ACHN (cell line): ENCODE results near the gene KCNH2.

Experiments used
- DNase-seq: peaks from one replicate; pipeline ENCODE4 v3.0.0-alpha.2; 2015
- in situ Hi-C: cut with HindIII; loops from 2 replicates; pipeline ENCODE4 v1.10.0; 2017; ENCODE audit warnings: low sequenced_read_pairs, low pct_ligation_motif_present, low pct_unique_long_range_greater_than_20kb

The KCNH2 gene

DNA sequence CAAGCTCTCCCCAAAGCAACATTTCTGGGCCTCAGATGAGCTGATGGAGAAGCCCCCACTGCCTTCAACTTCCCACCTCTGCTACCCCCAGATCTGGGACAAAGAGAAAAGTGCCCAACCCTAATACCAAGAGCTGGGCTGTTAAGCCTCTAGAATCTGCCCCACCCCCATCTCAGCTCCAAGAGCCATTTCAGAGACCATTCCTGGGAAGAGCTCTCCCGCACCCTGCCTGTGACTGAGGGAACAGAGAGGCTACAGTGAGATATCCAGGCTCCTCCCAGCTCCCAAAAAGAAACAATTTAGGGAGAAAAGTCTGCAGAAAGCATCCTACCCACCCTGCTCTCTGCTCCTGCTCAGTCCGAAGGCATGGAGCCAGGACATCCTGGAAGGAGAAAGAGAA is 2.5 kb upstream of the KCNH2 start:
- DNase-seq, result no peak
- in situ Hi-C loops, result no loop called here

DNA sequence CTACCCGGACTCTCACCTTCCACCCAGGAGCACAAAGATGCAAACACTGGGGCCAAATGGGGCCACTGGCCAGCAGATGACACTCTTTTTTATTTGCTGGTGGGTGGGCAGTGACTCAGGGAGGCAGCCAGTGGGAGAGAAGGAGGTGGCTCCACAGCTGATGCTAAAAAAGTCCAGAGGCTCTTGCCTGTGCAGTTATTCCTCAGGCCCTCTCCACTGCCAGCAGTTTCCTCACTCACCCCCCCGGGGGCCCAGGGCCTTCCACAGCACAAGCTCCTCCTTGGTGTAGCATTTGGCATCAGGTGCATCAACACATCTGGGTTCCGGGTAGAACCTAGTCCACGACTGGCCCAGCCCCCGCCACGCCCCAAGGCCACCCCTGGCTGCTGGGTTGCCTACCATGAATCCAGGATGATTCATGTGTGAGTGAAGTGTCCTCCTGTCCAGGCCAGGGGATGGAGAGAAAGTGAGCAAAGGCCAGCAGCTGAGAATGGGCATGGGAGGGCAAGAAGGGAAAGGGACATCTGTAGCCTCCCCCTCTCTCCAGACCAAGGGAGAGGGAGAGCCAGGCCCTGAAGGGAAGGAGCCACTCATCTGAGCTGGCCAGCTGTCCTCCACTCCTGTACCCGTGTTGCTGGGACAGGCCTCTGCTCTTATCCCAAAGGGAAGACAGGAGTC is 1.7 kb upstream of the KCNH2 start:
- in situ Hi-C loops, result no loop called here
- DNase-seq, result no peak

DNA sequence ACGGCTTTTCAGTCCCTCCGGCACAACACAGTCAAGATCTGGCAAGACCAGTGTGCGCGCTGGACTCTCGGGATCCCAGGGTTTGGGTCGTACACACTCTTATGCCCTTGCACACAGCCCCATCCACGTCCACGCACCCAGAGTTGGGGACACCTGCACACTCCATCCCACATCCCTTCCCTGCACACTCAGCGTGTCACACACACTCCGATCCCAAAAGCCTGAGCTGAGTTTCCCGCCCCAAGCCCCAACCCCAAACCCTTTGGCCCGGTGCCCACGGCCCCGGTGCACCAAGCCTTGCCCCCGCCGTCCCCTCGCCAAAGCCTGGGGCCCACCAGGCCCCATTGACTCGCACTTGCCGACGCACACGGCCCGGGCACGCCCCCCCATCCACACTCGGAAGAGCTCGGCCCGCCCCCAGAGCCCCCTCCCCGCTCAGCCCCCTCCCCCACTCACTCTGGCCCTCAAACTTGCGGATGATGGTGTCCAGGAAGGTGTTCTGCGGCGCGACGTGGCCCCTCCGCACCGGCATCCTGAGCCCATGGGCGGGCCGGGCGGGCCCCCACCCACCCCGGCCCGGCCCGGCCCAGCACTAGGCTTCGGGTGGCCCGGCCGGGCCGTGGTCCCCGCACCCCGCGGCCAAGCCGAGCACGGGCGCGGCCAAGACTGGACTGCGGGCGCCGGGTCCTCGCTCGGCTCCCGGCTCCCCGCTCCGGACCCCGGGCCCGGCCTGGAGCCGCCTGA is 567 bp downstream of the KCNH2 start:
- DNase-seq, result no peak
- in situ Hi-C loops, result no loop called here

DNA sequence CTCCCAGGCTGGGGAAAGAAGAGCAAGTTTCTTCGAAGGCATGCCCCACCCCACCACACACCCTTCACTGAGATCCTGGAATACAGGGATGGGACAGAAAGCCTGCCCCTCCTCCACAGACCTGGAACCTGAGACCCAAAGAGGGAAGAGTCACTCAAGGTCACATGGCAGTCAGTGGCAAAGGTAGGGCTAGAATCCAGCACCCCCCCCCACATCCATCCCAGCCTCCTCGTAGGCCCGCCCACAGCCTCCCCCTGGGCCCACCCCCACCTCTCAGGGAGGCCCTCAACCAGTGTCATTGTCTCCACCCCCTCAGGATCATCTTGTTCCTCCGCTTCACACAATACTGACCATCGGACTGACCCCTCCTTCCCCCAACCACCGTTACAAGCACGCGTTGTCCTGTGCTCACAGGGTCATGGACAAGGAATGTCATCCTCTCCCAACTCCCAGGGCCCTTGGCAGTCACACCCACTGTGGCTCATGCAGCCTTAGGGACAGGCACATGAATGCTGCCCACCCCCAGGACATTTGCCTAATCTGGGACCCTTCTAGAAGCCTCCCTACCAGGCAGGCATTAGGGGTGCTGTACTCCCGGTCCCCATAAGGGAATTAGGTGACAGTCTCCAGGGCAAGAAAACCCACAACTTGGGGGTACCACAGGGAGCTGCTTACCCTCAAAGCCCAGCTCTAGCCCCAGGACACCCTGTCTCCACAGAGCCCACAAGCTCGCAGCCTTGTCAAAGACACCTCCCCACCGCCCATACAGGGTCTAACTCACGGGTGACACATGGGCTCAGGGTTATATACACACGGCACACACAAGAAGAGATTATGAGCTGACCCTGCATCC is 1.4 kb downstream of the KCNH2 start:
- in situ Hi-C loops, result no loop called here
- no peak for DNase-seq

DNA sequence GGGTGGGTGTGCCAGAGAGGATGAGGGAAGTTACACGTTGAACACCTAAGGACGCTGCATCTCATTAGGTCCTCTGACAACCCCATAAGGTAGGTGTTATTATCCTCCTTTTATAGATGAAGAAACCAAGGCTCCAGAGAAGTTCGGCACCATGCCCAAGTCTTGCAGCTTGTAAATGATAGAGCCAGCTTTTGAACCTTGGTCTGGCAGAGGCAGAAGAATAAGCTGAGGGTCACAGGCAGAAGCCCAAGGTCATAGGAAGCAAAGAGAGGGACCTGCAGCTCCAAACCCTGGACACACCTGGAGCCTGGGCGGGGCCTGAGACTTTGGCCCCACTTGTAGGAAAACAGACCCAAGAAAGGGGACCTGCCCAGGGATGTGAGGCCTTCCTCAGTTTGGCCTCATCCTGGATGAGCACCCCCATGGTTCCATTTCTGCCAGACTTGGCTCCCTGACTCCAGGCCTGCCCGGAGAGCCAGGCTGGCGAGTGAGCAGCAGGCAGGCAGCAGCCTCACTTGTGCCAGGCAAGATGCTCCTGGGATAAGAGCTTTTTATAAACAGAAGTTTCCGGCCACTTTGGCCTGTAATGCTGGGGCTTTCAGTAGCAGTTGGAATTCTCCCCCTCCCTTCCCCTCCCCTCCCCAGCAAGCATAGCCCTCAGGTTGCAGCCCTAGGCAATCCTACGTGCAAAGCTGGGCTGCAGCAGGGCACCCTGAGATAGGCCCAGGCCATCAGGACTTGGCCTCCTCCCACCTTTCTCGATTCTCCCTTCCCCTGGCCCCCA is 2.4 kb downstream of the KCNH2 start:
- no peak for DNase-seq
- in situ Hi-C loops, result no loop called here

DNA sequence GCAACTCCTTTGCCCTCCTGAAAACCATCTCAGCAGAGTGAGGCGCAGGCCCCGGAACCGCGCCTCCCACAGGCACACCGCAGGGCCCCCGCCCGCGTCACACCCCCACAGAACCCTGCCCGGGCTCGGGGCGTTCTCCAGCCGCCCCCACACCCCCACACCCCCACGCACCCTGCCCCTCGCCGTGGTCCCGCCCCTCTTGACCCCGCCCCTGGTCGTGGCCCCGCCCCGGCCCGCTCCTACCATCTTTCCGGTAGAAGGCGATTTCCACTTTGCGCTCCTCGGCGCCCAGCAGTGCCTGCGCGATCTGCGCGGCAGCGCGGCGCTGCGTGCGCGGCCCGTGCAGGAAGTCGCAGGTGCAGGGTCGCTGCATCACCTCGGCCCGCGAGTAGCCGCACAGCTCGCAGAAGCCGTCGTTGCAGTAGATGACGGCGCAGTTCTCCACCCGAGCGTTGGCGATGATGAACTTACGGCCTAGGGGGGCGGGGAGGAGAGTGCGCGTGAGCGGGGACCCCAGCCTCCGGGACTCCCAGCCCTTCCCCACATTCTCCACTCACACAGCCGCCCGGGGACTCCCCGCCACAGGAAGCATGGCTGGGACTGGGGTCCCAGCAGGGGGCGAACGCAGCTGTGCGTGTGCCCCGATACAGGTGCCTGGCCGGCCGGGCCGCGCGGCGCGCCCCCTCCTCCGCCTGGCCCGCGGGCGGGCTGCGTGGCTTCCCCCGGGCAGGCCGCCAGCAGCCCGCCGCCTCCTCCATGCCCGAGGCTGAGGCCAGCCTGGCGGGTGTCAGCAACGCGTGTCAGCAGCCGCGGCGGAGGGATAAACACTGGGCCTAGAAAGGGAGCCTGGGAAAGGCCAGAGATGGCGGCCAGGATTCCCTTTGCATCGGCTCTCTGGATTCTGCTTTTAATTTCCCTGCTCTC is 3.4 kb downstream of the KCNH2 start:
- peak; percentile 66 for DNase-seq
- in situ Hi-C loops, result no loop called here

DNA sequence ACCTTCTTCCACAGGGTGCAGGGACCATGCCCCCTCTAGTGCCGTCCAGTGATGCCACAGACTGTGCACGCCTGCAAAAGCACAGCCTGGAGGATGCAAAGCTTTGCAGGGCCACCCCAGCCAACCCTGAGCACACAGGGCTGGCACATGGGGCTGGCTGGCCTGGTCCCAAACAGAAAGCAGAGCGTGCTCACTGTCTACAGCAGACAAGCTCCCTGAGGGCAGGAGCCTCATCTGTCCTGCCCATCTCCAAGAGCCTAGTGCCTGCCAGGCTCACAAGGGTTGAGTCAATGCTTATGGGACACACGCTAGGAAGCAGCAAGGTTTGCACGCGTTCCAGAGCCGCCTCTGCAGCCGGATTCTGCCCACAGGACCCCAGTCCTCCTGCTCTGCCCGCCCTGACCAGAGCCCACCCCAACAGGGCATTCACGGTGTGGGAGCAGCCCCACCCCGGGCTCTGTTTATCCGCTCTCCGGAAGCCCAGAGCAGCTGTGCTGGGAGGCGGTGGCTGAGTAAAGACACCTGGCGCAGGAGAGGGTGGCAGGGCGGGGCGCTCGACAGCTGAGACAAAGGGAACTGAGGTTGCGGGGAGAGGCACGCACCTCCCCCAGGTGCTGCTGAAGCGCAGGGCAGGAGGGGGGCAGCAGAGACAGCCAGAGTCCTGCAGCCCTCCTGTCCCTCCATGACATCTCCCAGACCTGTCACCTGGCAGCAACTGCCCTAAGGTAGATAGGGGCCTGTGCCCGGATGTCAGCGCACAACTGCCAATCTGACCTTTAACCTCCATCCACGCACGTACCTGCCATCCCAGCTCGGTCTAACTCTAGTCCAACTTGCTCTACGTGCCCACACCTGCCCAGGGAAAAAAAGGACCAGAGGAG is 4.3 kb downstream of the KCNH2 start:
- in situ Hi-C loops, result no loop called here
- DNase-seq, result no peak

DNA sequence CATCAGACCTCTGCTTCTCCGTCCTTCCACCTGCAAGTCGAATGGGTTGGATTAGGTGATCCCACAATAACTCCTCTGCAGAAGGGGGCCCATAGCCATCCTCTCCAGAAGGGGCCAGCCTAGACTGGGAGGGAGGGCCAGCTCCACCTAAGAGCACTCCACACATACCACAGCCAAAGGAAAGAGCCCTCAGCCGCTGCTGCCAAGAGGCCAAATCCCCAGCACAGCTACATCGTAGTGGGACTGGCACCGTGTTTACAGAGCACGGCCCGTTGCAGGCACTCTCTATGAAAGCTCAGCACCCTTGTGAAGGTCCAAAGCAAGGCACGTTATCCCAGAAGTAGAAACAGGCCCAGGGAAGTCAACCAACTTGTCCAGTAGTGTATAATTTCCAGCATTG is 5.4 kb downstream of the KCNH2 start:
- no peak for DNase-seq
- in situ Hi-C loops, result no loop called here

DNA sequence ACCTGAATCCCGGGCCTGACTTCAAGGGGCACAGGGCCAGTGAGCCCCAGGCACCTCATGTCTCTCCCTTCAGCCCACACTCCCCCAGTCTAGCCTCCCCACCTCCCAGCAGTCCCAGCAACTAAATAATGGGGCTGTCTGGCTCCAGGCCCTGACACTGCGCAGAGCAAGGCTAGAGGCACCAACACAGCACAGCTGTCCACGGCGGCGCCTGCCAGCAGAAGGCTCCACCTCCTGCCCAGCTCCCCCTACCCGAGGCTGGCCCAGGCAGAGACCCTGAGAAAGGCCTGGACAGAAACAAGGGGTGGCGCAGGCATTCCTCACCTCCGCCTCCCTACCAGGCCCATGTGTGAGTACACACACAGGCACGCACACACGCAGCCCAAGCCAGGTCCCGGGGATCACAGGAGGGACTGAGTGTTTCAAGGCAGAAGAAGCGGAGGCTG is 6.1 kb downstream of the KCNH2 start:
- in situ Hi-C loops, result no loop called here
- DNase-seq, result no peak

DNA sequence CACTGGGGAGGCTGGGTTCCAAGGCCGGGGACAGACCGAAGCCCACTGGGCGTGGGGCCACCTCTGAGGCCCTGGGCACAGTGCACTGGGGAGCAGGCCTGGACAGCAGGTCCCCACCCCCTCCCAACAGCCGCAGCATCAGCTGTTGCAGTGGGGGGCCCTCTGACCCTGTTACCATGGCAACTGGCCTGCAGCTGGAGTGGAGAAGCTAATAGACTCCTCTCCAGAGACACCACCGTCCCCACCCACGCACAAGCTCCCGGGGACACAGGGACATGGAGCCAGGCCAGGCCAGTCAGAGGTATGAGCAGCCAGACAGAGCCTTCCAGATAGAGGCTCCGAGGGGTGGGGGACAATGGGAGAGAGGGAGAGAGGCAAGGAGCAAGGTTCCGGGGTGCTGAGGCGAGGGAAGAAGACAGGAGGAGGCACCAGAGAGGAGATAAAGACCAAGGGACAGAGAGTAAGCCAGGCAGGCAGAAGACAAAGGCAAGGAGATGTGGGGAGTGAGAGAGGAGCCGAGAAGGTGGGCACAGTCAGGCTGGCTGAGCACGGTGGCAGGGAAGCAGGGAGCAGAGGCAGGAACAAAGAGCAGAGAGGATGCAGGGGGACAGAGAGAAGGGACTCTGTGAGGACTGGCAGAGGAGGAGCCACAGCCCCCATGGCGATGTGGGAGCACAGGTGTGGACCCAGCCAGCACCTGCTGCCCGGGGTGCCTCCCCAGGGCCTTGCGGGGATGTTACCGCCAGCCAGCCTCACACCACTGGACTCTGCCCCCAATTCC is 6.7 kb downstream of the KCNH2 start:
- in situ Hi-C loops, result no loop called here
- DNase-seq, result no peak

DNA sequence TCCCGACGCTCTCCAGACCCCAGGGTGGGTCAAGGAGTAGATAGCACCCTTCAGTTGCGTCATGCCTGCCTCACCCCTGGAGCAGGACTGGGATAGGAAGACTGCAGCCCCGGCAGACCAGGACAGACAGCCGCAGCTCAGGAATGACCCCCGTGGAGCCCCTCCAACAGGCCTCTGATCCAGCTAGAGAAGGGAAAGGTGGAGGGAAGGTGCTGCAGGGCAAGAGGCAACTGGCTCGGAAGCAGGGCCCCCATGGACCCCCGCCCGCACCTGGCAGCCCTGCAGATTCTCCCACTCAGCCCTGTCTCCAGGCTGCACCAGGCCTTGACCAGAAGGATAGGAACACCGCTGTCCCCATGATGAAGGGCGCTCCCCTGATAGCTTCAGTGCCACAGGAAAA is 7.7 kb downstream of the KCNH2 start:
- in situ Hi-C loops, result no loop called here
- DNase-seq, result no peak

DNA sequence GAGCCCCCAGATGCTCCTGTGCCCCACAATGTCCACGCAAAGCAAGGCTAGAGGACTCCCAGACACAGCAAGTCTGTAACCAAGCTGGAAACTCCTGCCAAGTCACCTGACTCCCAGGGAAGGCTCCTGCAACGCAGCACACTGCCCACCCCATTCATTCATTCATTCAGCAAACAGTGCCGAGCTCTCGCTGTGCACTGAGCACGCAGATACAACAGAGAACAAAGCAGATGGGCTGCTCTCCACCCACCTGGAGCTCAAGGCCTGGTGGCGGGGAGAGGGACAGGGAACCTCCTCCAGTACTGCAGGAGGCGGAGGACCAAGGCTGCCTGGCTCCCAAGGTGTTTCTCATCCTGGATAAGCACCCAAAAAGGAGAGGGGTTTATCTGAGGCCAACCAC is 8.6 kb downstream of the KCNH2 start:
- DNase-seq, result no peak
- in situ Hi-C loops, result no loop called here

DNA sequence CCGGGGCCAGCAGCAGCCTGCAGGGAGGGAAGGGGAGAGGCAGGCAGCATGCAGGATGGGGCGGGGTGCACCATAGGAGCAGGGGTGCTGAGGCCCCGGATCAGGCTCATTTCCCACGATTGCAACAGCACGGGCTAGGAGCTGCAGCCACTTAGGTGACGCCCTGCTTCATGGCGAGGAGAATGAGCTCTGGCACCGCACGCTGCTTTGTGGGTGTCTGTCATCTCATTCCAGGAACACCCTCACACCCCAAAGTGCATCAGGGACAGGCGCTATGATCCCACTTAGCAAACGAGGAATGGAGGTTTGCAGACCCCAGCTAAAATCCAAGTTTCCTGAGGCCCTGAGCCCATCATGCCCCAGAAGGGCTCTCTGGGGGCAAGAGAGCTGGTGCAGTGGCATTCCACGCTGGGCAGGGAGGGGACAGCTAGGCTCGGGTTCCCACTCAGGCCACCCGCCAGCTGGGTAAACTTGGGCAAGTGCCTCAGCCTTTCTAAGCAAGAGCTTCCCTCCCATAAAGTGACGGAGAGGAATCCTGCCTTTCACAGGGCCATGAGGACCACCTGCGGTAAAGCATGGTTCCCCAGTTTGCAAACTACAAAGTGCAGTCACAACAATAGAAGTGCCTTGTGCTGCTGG is 9.3 kb downstream of the KCNH2 start:
- in situ Hi-C loops, result no loop called here
- no peak for DNase-seq

DNA sequence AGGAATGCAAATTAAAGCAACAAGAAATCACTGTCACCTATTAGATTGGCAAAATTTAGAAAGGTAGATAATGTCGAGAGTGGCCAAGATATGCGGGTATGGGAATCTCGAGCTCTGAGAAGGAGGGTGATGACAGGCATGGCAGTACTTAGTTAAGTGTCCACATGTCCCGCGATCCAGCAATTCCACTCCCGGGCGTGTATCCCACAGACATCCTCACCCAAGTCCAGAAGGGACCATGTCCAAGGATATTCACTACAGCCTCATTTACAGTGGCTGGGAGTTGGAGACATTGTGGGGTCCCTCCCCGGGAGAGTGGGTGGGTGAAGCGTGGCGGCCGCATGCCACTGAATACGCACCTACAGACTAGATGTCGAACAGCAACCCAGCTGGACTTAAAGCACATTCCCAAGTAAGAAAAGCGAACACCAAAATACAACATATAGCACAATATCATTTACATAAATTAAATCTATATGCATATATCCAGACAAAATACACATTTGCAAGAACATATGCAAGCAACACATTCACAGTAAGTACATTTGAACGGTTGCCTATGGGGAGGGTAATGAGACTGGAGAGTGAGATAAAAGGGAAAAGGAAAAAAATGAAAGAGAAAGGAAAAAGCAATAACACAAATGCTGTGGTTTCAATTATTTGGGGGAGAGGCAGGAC is 9.9 kb downstream of the KCNH2 start:
- DNase-seq, result no peak
- in situ Hi-C loops, result no loop called here

DNA sequence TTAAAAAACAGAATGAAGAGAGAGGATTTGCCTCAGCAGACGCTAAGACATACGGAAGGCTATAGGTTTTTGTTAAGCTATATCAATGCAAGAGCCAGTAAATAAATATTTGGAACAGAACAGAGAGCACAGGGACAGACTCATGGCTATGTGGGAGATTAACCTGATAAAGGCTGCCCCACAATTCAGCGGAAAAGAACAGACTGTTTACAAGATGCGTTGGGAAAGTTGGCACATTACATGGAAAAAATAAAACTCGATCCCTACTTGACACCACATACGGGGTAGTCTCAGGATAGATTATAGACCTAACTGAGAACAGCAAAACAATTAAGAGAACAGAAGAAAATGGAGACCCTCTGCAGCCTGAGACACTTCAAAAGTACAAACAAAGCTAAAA is 10.8 kb downstream of the KCNH2 start:
- in situ Hi-C loops, result no loop called here
- no peak for DNase-seq
